ENCODE measurements around the gene FHL5.

Gene FHL5

GRCh38 chr6:96570053-96570452, 7.1 kb downstream of the FHL5 start:
- H3K4me3 ChIP-seq (ENCODE audit: low read depth, low read length): no peak overlapping the region
- TF ChIP-seq CTCF (IDR thresholded peaks at IDR 0.05; ENCODE audit: low read depth, low read length, missing control alignments): no peak
- DNase-seq (ENCODE audit: low read depth): no peak

GRCh38 chr6:96571551-96571950, 8.6 kb downstream of the FHL5 start:
- TF ChIP-seq CTCF (IDR thresholded peaks at IDR 0.05; ENCODE audit: low read depth, low read length, missing control alignments): no peak
- no peak overlapping the region for H3K4me3 ChIP-seq (ENCODE audit: low read depth, low read length)
- no peak for DNase-seq (ENCODE audit: low read depth)

- TF ChIP-seq CTCF (IDR thresholded peaks at IDR 0.05; ENCODE audit: low read depth, low read length, missing control alignments): no peak
- DNase-seq (ENCODE audit: low read depth): no peak
- H3K4me3 ChIP-seq (ENCODE audit: low read depth, low read length): no peak overlapping the region
These were observed 12.4 kb downstream of the FHL5 start for GRCh38 chr6:96575359-96575758.

- no peak for TF ChIP-seq CTCF (IDR thresholded peaks at IDR 0.05; ENCODE audit: low read depth, low read length, missing control alignments)
- H3K4me3 ChIP-seq (ENCODE audit: low read depth, low read length): no peak overlapping the region
- DNase-seq (ENCODE audit: low read depth): no peak
These were observed 13.3 kb downstream of the FHL5 start for GRCh38 chr6:96576221-96576620.

GRCh38 chr6:96582021-96582420, 19.1 kb downstream of the FHL5 start:
- no peak for DNase-seq (ENCODE audit: low read depth)
- no peak for TF ChIP-seq CTCF (IDR thresholded peaks at IDR 0.05; ENCODE audit: low read depth, low read length, missing control alignments)
- H3K4me3 ChIP-seq (ENCODE audit: low read depth, low read length): no peak overlapping the region

- TF ChIP-seq CTCF (IDR thresholded peaks at IDR 0.05; ENCODE audit: low read depth, low read length, missing control alignments): no peak
- no peak overlapping the region for H3K4me3 ChIP-seq (ENCODE audit: low read depth, low read length)
These were observed 19.5 kb downstream of the FHL5 start for GRCh38 chr6:96582436-96582835.

GRCh38 chr6:96604420-96604819, 41.5 kb downstream of the FHL5 start:
- DNase-seq (ENCODE audit: low read depth): no peak
- no peak for TF ChIP-seq CTCF (IDR thresholded peaks at IDR 0.05; ENCODE audit: low read depth, low read length, missing control alignments)
- no peak overlapping the region for H3K4me3 ChIP-seq (ENCODE audit: low read depth, low read length)

More at GRCh38 chr6:96582436-96582835, 19.5 kb downstream of the FHL5 start:
- no peak for DNase-seq (ENCODE audit: low read depth)

Data from GM12864 (cell line).